Progenitor cell of endocrine pancreas (in vitro differentiated cells): ENCODE measurements around the gene CARS2. TPM values are rescaled to one million over a fixed set of nuclear protein-coding genes. Genes with fewer than 3 reads are reported as not detected.

Experiments
- DNase-seq: peaks from one replicate; pipeline ENCODE4 v3.0.0; 2021; ENCODE audit warnings: low spot score; ENCODE audit not compliant: unreplicated experiment
- H3K27ac Mint-ChIP-seq: 2 replicates; pipeline ENCODE4 v1.8.0; 2021; ENCODE audit warnings: mild to moderate bottlenecking, moderate library complexity, mixed read lengths
- H3K27me3 Mint-ChIP-seq: 2 replicates; pipeline ENCODE4 v1.8.0; 2021; ENCODE audit warnings: mixed read lengths
- H3K36me3 Mint-ChIP-seq: 2 replicates; pipeline ENCODE4 v1.8.0; 2022; ENCODE audit warnings: mixed read lengths; ENCODE audit not compliant: insufficient read depth
- H3K4me1 Mint-ChIP-seq: 2 replicates; pipeline ENCODE4 v1.8.0; 2021; ENCODE audit warnings: low read depth, mixed read lengths
- H3K4me3 Mint-ChIP-seq: 2 replicates; pipeline ENCODE4 v1.8.0; 2021; ENCODE audit warnings: low read depth, mild to moderate bottlenecking, moderate library complexity, mixed read lengths
- H3K9me3 Mint-ChIP-seq: 2 replicates; pipeline ENCODE4 v1.8.0; 2021; ENCODE audit warnings: low read depth, mixed read lengths
- CTCF ChIP-seq: fragments of 200-600 bp; sonication (generic); IDR thresholded peaks from one replicate; pipeline ENCODE4 v1.5.0; 2021; ENCODE audit warnings: antibody characterized with exemption, mild to moderate bottlenecking; ENCODE audit not compliant: unreplicated experiment
- total RNA-seq: library from RNA; stranded (reverse); gene quantifications from 2 replicates; pipeline ENCODE4 v1.2.1, GENCODE V29; 2021

CARS2 gene
- total RNA-seq, 1 donor from 2014 or later: 90.4 TPM

- Mint-ChIP-seq H3K9me3 (no peaks in the 10 kb centered on the region), H3K4me3 (no peak overlapping the region), H3K36me3 (peaks cover 25% of the 10 kb centered on the region), H3K4me1 (no peaks in the 10 kb centered on the region), H3K27me3 (no peaks in the 10 kb centered on the region), H3K27ac (no peak overlapping the region)
- TF ChIP-seq CTCF: no peak
- no peak for DNase-seq
These were observed 21.4 kb downstream of the CARS2 start for GRCh38 chr13:110684388-110685056.

- Mint-ChIP-seq H3K27me3 (no peaks in the 10 kb centered on the region), H3K4me1 (no peaks in the 10 kb centered on the region), H3K36me3 (peaks cover 25% of the 10 kb centered on the region), H3K4me3 (no peak overlapping the region), H3K9me3 (no peaks in the 10 kb centered on the region), H3K27ac (peak overlapping the region; percentile 7)
- DNase-seq: no peak
- no peak for TF ChIP-seq CTCF
These were observed 22.0 kb downstream of the CARS2 start for GRCh38 chr13:110683921-110684320.

GRCh38 chr13:110683203-110683883, 22.6 kb downstream of the CARS2 start:
- no peaks in the 10 kb centered on the region for H3K27me3 Mint-ChIP-seq
- no peaks in the 10 kb centered on the region for H3K4me1 Mint-ChIP-seq
- no peak for DNase-seq
- peaks cover 31% of the 10 kb centered on the region for H3K36me3 Mint-ChIP-seq
- TF ChIP-seq CTCF: peak; percentile 36
- H3K9me3 Mint-ChIP-seq: no peaks in the 10 kb centered on the region
- peak overlapping the region; percentile 7 for H3K27ac Mint-ChIP-seq
- H3K4me3 Mint-ChIP-seq: no peak overlapping the region

- H3K27me3 Mint-ChIP-seq: no peaks in the 10 kb centered on the region
- no peak for TF ChIP-seq CTCF
- H3K9me3 Mint-ChIP-seq: no peaks in the 10 kb centered on the region
- DNase-seq: no peak
- no peak overlapping the region for H3K27ac Mint-ChIP-seq
- no peak overlapping the region for H3K4me3 Mint-ChIP-seq
- no peaks in the 10 kb centered on the region for H3K4me1 Mint-ChIP-seq
- peaks cover 34% of the 10 kb centered on the region for H3K36me3 Mint-ChIP-seq
These were observed 23.2 kb downstream of the CARS2 start for GRCh38 chr13:110682746-110683145.

GRCh38 chr13:110681868-110682550, 23.9 kb downstream of the CARS2 start:
- no peaks in the 10 kb centered on the region for H3K27me3 Mint-ChIP-seq
- DNase-seq: no peak
- H3K4me1 Mint-ChIP-seq: no peaks in the 10 kb centered on the region
- H3K4me3 Mint-ChIP-seq: no peak overlapping the region
- peaks cover 30% of the 10 kb centered on the region for H3K36me3 Mint-ChIP-seq
- H3K27ac Mint-ChIP-seq: no peak overlapping the region
- H3K9me3 Mint-ChIP-seq: no peaks in the 10 kb centered on the region
- no peak for TF ChIP-seq CTCF
